GM12864 (cell line): Measurements from ENCODE around the gene DYNLT3.
A peak's percentile ranks its signal among the peaks of the same experiment; 100 is the strongest.

Experiments used
- DNase-seq: peaks from one replicate; pipeline ENCODE4 v3.0.0-alpha.2; 2011; ENCODE audit warnings: low read depth
- H3K4me3 ChIP-seq: 2 replicates; pipeline ENCODE4 v1.5.1; 2011; ENCODE audit warnings: mild to moderate bottlenecking, low read depth, low read length, control low read depth
- TF ChIP-seq, protein P1 (sequence below): IDR thresholded peaks from 2 replicates; pipeline ENCODE4 v1.5.1; 2011; ENCODE audit warnings: low read depth, mild to moderate bottlenecking, moderate library complexity, low read length, control low read depth, inconsistent platforms; ENCODE audit errors: missing control alignments

DYNLT3 gene, protein sequence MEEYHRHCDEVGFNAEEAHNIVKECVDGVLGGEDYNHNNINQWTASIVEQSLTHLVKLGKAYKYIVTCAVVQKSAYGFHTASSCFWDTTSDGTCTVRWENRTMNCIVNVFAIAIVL

DNA sequence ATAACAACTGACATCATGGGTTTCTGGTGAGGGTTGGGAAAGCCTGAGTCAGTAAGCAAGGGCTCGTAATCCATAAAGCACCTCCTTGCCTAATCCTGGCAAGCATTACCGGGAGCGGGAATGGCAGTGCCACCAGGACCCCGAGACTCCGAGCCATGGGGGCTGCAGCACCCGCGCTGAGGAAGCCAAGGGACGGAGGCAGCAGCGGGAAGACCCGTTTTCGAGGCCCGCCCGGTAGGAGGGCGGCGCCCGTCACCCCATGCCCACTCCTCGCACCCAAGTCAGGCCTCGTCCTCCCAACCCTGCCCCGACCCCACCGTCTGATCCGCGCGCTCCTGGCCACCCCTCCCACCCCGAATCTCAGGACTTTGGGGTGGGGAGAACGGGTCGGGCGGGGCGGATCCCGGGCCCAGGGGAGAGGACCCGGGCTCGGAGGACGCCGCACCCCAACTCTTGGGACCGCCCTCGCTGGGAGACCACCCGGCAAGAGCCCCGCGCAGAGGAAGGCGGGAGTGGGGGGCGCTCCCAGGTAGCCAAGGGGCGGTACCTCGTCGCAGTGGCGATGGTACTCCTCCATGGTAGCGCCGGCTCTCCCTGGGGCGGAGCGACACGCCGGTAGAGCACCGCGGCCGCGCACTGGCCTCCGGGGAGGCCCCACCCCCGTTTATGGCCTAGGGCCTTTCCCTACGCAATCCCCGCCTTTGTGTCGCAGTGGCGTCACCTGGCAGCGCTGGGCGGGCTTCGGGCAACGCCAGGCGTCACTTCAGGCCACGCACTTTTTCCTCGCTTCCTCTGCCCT lies at the start of gene DYNLT3:
Gene DYNLT3, minus strand, starts transcription at position 638 of the 799 bp plus-strand sequence. Its CDS starts 61 bp downstream, at position 577.
- DNase-seq, result peak; percentile 40
- TF ChIP-seq, protein P1, sequence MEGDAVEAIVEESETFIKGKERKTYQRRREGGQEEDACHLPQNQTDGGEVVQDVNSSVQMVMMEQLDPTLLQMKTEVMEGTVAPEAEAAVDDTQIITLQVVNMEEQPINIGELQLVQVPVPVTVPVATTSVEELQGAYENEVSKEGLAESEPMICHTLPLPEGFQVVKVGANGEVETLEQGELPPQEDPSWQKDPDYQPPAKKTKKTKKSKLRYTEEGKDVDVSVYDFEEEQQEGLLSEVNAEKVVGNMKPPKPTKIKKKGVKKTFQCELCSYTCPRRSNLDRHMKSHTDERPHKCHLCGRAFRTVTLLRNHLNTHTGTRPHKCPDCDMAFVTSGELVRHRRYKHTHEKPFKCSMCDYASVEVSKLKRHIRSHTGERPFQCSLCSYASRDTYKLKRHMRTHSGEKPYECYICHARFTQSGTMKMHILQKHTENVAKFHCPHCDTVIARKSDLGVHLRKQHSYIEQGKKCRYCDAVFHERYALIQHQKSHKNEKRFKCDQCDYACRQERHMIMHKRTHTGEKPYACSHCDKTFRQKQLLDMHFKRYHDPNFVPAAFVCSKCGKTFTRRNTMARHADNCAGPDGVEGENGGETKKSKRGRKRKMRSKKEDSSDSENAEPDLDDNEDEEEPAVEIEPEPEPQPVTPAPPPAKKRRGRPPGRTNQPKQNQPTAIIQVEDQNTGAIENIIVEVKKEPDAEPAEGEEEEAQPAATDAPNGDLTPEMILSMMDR, result no peak
- H3K4me3 ChIP-seq, result peak within 1 kb of the TSS; percentile 61

DNA sequence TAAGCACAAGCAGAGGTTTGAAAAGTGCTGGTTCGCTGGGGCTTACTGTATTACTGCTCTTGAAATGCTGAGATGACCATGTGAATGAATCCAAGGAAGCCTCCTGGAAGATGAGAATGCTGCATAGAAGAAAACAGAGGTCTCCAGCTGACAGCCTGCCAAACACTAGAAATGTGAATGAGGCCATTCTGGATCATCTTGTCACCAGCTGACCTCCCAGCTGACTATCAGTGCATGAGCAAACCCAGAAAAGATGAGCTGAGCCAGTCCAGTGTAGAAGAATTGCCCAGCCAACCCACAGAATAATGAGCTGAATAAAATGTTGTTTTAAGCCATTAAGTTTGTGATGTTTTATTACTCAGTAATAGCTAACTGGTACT lies 49.1 kb upstream of the DYNLT3 start:
- DNase-seq, result no peak
- TF ChIP-seq, protein P1, result no peak

DNA sequence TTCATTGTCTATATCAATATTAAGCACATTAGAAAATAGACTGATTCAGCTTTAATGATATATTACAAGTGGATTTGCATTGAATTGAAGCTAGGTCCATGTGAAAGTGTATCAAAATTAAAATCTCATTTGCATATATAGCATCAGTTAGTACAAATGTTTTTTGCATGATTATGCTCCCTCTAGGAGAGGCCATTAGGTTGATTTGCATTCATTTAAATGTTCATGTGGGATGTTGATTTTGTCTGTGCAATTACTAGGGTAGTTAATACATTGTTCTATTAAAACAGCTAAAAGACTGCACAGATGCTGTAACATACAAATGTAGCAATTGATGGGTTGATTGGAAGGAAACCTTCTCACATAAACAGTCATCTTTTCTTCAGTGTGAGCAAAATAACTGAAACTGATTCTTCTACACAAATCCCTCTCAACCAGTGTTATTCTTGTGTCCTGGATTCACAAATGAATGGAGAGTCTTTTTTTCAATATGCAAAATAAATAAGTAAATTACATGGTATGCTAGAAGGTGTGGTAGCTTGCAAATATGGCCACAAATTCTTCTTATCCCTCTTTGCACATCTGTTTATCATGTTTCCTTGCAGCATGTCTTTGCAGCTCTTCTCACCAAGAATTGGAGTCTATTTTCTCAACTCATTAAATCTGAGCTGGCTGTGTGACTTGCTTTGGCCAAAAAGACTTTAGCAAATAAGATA lies 48.6 kb upstream of the DYNLT3 start:
- TF ChIP-seq, protein P1, result no peak
- H3K4me3 ChIP-seq, result no peak overlapping the region
- no peak for DNase-seq

More for the DNA sequence above, 49.1 kb upstream of the DYNLT3 start:
- H3K4me3 ChIP-seq, result no peak overlapping the region

DNA sequence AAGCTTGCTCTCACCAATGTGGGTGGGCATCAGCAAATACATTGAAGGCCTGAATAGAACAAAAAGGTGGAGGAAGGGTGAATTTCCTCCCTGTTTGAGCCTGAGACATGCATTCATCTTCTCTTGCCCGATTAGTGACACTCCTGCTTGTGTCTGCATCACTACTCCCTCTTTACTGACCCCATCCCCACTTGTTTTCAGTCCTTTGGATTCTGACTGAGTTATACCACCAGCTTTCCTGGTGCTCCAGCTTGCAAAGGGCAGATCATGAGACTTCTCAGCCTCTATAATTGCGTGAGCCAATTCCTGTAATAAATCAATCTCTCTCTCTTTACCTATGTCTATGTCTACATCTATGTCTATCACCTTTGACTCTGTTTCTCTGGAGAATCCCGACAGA lies 47.4 kb upstream of the DYNLT3 start:
- no peak for DNase-seq
- TF ChIP-seq, protein P1, result no peak
- no peak overlapping the region for H3K4me3 ChIP-seq

DNA sequence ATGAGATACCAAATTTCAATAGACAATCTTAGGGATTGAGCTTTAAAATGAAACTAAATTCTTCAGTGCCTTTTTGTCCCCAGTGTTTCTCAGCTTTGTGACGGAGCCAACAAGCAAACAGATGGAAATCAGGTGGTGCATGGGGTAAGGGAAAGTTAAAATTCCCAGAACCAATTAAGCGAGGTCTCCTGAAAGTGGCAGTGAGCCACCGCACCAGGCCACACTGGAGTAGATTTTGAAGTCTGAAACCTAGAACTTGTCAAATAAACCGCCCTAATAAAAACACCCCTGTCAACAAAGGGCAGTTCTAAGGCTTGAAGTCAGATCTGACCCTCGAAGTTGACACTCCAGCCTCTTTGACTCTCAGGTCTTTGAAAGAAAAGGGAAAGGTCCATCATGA lies 40.6 kb upstream of the DYNLT3 start:
- H3K4me3 ChIP-seq, result no peak overlapping the region
- no peak for DNase-seq
- TF ChIP-seq, protein P1, result no peak

DNA sequence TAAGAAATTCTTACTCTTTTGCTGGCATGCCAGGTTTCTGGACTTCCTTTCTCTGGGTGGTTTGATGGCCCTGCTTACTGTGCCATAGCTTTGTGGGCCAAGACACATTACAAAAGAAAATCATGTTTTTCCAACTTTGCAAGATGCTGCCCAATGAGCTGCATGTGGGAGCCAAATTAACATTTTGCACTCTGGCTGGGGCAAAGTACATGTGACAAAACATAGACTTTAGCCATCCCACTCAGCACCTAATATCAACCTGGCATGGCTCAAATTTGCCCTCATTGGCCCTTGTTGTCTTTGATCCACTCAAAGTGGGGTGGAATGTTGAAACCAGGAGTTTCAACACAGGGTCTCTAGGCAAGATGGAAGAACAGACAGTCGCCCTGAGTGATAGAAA lies 40.0 kb upstream of the DYNLT3 start:
- H3K4me3 ChIP-seq, result no peak overlapping the region
- TF ChIP-seq, protein P1, result no peak

More for the DNA sequence above, 40.0 kb upstream of the DYNLT3 start:
- no peak for DNase-seq
